Mesodermal cell (in vitro differentiated cells): ENCODE data around the gene PKDCC.
"Not testable (repeated sequence)": the region's sequence is repeated elsewhere in the genome, so short reads cannot be mapped to it uniquely, and the experiment has no call there.

Experiments
- H3K27ac ChIP-seq: 2 replicates; pipeline ENCODE4 v1.7.0; 2013; ENCODE audit warnings: mild to moderate bottlenecking, low read depth, low read length, moderate library complexity; ENCODE audit not compliant: severe bottlenecking
- H3K36me3 ChIP-seq: 2 replicates; pipeline ENCODE4 v1.7.1; 2013; ENCODE audit warnings: mild to moderate bottlenecking, low read length, moderate library complexity; ENCODE audit not compliant: control insufficient read depth, insufficient read depth
- H3K4me1 ChIP-seq: one replicate; pipeline ENCODE4 v1.7.1; 2013; ENCODE audit warnings: mild to moderate bottlenecking, low read length; ENCODE audit not compliant: insufficient read depth, control insufficient read depth, poor library complexity, severe bottlenecking
- H3K4me3 ChIP-seq: 2 replicates; pipeline ENCODE4 v1.7.0; 2013; ENCODE audit warnings: low read length, control low read depth, mild to moderate bottlenecking; ENCODE audit not compliant: insufficient read depth, poor library complexity, severe bottlenecking; ENCODE audit errors: extremely low read depth
- H3K9me3 ChIP-seq: 2 replicates; pipeline ENCODE4 v1.7.1; 2013; ENCODE audit warnings: mild to moderate bottlenecking, low read length, moderate library complexity; ENCODE audit not compliant: control insufficient read depth
- WGBS, 2 experiments: methylation state at CpG; one replicate each; pipeline ENCODE4 v1.1.5; 2013; ENCODE audit warnings: missing lambda C conversion rate in 2 of 2; ENCODE audit not compliant: insufficient coverage in 2 of 2; 5-methylcytosine and 5-hydroxymethylcytosine counted together

PKDCC gene

DNA sequence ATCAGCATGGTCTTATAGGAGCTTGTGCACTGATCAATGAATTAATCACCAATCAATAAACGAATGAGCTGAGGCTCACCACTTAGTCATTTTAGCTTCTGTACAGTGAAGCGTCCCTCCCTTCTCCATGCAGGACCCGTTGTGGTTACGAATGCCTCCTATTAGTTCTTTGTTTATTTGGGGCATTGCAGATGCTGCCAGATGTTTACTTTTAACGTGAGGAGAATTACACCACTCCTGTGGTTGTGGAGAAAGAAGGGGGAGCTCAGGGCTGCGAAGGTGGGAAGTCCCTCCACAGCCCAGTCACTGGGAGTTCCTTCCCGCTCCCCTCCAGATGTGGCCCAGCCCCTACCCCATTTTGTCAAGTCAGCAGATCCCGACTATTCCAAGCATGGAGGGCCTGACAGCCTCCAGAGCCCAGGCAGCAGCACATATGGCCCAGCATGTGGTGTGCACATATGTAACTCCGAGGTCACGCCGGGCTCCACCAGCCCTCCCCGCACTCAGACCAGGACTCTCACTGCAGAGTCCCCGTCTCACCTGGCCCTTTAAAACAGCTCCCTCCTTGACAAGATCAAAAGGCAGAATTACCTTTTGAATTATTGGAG lies 20.9 kb downstream of the PKDCC start:
- no peak overlapping the region for H3K4me3 ChIP-seq
- no peak overlapping the region for H3K27ac ChIP-seq
- no peaks in the 10 kb centered on the region for H3K9me3 ChIP-seq
- H3K4me1 ChIP-seq, result peaks cover 17% of the 10 kb centered on the region
- no peaks in the 10 kb centered on the region for H3K36me3 ChIP-seq
- 82 to 89% methylated on average over 9 to 10 of the region's 13 CpGs for WGBS, 2 experiments

DNA sequence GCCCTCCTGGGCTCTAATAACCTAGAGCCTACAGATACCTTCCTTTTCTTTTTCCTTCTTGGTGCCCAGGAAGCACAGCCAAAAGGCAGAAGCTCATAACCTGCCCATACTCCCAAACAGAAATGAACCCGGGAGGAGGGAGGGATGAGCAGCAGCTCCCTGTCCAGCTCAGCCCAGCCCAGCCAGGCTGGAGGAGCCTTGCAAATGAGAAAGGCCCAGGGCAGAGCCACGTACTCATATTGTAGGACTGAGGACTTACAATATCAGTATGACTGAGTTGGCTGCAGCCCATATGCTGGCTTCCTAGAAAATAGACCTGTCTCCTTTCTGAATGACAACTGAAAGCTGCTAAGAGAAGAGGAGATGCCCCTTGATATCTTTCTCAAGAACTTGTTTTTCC lies 21.7 kb downstream of the PKDCC start:
- peaks cover 12% of the 10 kb centered on the region for H3K4me1 ChIP-seq

DNA sequence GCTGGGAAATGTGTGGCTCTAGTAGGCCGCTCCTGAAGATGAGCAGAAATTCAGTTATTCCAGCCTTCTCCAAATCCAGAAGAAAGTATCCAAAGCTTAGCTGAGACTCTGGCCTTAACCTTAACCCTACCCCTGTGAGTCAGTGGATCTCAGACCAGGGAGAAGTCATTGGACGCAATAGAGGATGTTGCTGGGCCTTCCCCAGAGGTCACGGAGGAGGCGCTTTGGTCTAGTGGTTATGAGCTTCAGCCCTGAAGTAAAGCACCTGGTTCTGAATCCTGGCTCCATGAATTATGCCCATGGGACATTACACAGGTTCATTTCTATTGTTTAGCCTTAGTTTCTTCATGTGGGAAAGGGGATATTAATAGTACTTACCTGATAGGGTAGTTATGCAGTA lies 24.0 kb downstream of the PKDCC start:
- no peak overlapping the region for H3K4me3 ChIP-seq
- H3K36me3 ChIP-seq, result no peaks in the 10 kb centered on the region
- H3K27ac ChIP-seq, result no peak overlapping the region
- H3K4me1 ChIP-seq, result peaks cover 9% of the 10 kb centered on the region
- H3K9me3 ChIP-seq, result no peaks in the 10 kb centered on the region
- WGBS, 2 experiments, result 91 to 98% methylated on average over 4 of the region's 4 CpGs

More for the DNA sequence above, 21.7 kb downstream of the PKDCC start:
- no peaks in the 10 kb centered on the region for H3K36me3 ChIP-seq
- no peak overlapping the region for H3K4me3 ChIP-seq
- no peaks in the 10 kb centered on the region for H3K9me3 ChIP-seq
- no peak overlapping the region for H3K27ac ChIP-seq
- 78 to 85% methylated on average over 1 to 2 of the region's 2 CpGs for WGBS, 2 experiments

DNA sequence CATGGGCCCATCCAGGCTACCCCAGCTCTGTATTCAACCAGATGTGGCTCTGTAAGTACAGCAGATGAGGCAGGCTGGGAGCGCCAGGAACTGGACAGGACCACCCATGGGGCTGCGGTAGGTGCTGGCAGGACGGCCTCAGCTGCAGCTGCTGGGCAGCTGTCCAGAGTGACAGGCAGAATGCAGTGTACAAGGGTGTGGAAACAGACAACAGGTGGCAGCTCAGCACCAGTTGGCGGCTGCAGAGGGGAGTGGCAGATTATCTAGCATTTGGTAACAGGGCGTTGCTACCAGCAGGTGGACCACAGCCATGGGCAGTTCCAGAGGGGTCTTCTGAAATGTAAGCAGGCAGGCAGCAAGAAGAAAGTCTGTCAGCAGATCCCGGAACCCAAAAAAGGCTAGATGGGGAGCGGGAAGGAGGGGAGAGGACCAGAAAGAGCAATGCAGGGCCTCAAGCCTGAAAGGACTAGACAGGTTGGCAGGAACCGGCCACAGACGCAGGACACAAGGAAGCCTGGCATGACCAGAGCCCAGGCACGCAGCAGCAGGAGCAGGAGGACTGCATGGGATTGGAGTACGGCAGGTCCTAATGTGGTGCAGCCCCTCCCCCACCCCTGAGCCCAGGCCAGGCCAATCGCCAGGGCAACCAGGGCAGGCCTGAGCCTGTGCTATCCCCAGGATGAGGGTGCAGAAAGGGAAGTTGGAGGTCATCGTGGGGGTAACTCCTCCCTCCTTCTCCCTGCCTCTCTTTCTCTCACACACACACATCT lies 24.7 kb downstream of the PKDCC start:
- no peak overlapping the region for H3K27ac ChIP-seq
- H3K4me3 ChIP-seq, result no peak overlapping the region
- peaks cover 9% of the 10 kb centered on the region for H3K4me1 ChIP-seq
- no peaks in the 10 kb centered on the region for H3K36me3 ChIP-seq
- no peaks in the 10 kb centered on the region for H3K9me3 ChIP-seq
- WGBS, 2 experiments, result 77 to 83% methylated on average over 10 to 12 of the region's 13 CpGs

DNA sequence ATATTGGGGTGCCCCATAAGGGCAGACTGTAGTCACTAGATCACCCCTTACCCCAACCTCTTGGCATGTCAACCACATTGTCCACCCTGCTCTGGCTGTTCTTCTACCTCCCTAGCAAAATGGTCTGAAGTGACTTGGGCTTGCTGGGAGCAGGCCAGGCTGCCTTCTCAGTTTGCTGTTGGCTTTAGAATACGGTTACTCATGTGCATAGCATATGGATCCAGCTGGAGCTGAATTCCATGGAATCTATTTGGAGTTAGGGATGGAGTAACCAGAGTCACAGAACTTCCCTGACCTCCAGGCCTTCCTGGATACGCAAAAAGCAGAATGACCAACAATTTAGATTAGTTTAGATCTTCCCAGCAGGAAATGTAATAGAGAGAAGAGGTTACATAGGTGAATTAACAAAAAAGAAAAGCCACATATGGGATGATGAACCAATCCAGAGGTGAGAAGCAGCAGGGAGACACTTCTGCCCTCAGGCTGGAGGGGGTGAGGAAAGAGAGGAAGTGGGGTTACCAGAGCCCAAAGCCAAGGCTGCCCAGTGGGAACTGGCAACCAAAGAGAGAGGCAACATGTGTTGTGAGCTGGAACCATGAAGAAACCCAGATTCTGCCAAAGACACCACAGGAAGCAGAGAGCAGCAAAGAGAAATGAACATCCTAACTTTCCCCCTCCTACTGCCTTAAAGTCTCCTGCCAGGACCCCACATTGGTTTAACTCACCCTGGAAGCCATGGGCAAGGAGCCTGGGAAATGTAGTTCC lies 26.1 kb downstream of the PKDCC start:
- Histone ChIP-seq H3K4me1 (peaks cover 9% of the 10 kb centered on the region), H3K36me3 (no peaks in the 10 kb centered on the region), H3K9me3 (no peaks in the 10 kb centered on the region), H3K4me3 (no peak overlapping the region), H3K27ac (no peak overlapping the region)
- WGBS, 2 experiments, result 83 to 100% methylated on average over 1 of the region's 2 CpGs

DNA sequence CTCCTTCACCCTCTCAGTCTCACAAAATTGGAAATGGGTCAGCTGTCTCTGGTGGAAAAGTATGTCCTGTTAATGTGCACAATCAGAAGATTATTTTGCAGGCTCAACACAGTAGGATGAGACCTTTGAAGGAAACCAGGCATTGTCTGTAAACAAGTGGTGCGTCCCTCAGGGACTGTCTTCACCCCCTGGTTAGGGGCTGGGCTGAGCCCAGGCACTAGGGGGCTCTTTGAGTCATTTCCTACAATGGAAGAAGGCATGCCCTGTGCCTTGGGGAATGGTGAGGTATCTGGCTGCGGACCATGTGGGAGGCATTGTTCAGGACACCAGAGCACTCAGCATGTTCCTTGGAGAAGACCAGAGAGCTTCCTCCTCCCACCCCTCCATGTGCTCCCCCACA lies 26.8 kb downstream of the PKDCC start:
- H3K9me3 ChIP-seq, result no peaks in the 10 kb centered on the region
- H3K4me1 ChIP-seq, result peaks cover 9% of the 10 kb centered on the region
- no peak overlapping the region for H3K4me3 ChIP-seq
- no peaks in the 10 kb centered on the region for H3K36me3 ChIP-seq
- H3K27ac ChIP-seq, result no peak overlapping the region
- WGBS, 2 experiments, result 67 to 80% methylated on average over 2 of the region's 2 CpGs

DNA sequence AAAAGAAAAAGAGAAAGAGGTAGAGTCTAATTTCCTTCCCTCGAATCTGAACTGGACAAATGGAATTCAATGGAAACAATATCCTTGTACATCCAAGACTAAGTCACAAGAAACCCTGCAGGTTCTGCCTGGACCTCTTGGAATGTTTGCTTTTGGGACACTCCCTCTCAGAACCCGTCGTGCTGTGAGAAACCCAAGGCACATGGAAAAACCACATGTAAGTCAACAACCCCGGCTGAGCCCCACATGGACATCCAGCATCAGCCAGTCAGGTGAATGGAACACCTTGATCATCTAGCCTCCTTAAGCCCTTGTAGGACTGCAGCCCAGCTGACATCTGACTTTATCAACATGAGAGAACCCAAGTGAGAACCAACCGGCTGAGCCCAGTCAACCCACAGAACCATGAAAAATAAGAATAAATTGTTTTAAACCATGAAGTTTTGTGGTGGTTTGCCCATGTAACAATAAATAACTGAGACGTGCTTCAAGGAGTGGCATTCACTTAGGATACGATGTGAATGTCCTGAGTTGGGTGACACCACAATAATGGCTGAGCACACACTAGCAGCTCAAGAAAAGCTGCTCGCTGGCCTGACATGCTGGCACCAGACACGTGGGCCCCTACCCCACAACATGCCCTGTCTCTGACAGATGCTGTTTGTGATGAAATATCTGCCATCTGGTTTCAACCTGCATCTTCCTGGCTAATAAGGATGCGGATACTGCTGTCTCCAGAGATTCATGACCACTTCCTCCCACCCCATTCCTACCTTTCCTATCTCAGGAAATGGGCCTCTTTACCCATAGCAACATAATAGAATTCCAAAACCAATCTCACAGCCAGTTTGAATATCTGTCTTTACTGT lies 28.8 kb downstream of the PKDCC start:
- no peak overlapping the region for H3K27ac ChIP-seq
- no peaks in the 10 kb centered on the region for H3K9me3 ChIP-seq
- 94 to 96% methylated on average over 9 of the region's 10 CpGs for whole genome bisulfite sequencing, 2 experiments
- peaks cover 9% of the 10 kb centered on the region for H3K4me1 ChIP-seq
- H3K4me3 ChIP-seq, result no peak overlapping the region
- H3K36me3 ChIP-seq, result no peaks in the 10 kb centered on the region

DNA sequence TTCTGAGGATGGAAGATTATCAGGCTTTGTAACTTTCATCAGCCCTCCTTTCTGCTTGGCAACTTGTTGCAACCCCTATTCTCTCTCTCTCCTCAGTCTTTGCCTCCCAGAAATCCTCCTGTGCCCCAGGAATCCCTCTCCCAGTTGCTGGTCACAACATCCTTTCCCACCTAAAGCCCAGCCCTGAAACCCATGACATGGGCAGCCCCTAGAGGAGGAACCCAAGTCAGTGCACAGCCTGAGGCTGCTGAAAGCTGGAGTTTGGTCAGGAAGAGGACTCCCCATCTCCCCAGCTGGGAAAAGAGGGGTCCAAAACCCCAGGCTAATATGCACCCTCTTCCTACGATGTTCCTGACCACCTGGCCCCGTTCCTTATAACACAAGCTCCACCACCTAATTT lies 29.5 kb downstream of the PKDCC start:
- no peaks in the 10 kb centered on the region for H3K9me3 ChIP-seq
- WGBS, 2 experiments, result no CpG with 5 or more reads among the region's 2 CpGs

DNA sequence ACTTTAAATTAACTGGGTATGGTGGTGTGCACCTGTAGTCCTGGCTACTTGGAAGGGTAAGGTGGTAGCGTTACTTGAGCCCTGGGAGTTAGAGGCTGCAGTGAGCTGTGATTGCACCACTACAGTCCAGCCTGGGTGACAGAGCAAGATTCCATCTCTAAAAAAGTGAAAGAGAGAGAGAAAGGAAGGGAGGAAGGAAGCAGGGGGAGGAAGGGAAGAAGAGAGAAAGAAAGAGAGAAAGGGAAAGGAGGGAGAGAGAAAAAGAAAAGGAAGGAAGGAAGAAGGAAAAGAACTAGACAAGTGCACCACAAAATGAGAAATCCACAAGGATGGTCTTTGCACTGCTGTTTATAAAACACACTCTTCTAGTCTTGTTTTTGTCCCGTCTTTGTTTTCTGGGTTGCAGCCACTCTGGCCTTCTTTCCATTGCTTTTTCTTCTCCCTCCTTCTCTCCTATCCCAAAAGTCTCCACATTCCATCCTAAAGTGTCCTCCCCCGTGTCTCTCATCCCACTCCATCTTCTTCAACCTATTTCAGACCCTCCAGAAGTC lies 32.0 kb downstream of the PKDCC start:
- Histone ChIP-seq H3K9me3 (no peaks in the 10 kb centered on the region), H3K4me3 (no peak overlapping the region), H3K4me1 (peaks cover 6% of the 10 kb centered on the region), H3K27ac (no peak overlapping the region), H3K36me3 (no peaks in the 10 kb centered on the region)
- WGBS, 2 experiments, result 94 to 98% methylated on average over 3 of the region's 3 CpGs

More for the DNA sequence above, 29.5 kb downstream of the PKDCC start:
- H3K36me3 ChIP-seq, result no peaks in the 10 kb centered on the region
- peaks cover 9% of the 10 kb centered on the region for H3K4me1 ChIP-seq
- no peak overlapping the region for H3K27ac ChIP-seq
- H3K4me3 ChIP-seq, result no peak overlapping the region

DNA sequence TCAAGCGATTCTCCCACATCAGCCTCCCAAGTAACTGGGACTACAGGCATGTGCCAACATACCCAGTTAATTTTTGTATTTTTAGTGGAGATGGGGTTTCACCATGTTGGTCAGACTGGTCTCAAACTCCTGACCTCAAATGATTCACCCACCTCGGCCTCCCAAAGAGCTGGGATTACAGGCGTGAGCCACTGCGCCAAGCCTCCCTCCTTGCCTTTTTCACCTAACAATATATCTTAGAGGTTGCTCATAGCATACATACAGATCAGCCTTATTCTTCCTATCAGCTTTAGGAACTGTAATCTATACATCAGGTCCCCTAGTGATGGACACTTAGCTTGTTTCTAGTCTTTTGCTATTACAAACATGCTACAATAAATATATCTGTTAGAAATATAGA lies 33.3 kb downstream of the PKDCC start:
- H3K9me3 ChIP-seq, H3K4me3 ChIP-seq, H3K27ac ChIP-seq, H3K36me3 ChIP-seq: not testable (repeated sequence)
- WGBS, 2 experiments, result 87 to 100% methylated on average over 2 to 3 of the region's 4 CpGs
- H3K4me1 ChIP-seq, result peaks cover 12% of the 10 kb centered on the region
